ENCODE measurements around the gene SPAG5.

GRCh38 chr17:28533091-28533807 lies 65.6 kb downstream of the SPAG5 start:
- TF ChIP-seq POLR2A (IDR thresholded peaks at IDR 0.05): no peak
- TF ChIP-seq CTCF (IDR thresholded peaks at IDR 0.05): no peak
- no peak for TF ChIP-seq POLR2AphosphoS5 (IDR thresholded peaks at IDR 0.05)

Measured in suprapubic skin (tissue), 4 donors.